Measurements from ENCODE around the gene PRKCE.

Gene PRKCE

GRCh38 chr2:45919711-45920111 is 268.2 kb downstream of the PRKCE start:
- DNase-seq: no peak

- no peak for DNase-seq
These were observed 270.4 kb downstream of the PRKCE start for GRCh38 chr2:45921921-45922320.

GRCh38 chr2:45922577-45922988 is 271.1 kb downstream of the PRKCE start:
- no peak for DNase-seq

GRCh38 chr2:45923701-45924100 is 272.2 kb downstream of the PRKCE start:
- no peak for DNase-seq

GRCh38 chr2:45925026-45925425 is 273.6 kb downstream of the PRKCE start:
- DNase-seq: no peak

GRCh38 chr2:45925636-45926366 is 274.3 kb downstream of the PRKCE start:
- no peak for DNase-seq

GRCh38 chr2:45928946-45929345 is 277.5 kb downstream of the PRKCE start:
- no peak for DNase-seq

GRCh38 chr2:45929674-45930395 is 278.4 kb downstream of the PRKCE start:
- DNase-seq: no peak

GRCh38 chr2:45930396-45930792 is 278.9 kb downstream of the PRKCE start:
- peak; percentile 68 for DNase-seq

GRCh38 chr2:45932278-45932975 is 281.0 kb downstream of the PRKCE start:
- no peak for DNase-seq

- DNase-seq: peak; percentile 91
These were observed 284.5 kb downstream of the PRKCE start for GRCh38 chr2:45935791-45936622.

GRCh38 chr2:45936623-45936979 is 285.1 kb downstream of the PRKCE start:
- DNase-seq: no peak

- no peak for DNase-seq
These were observed 286.5 kb downstream of the PRKCE start for GRCh38 chr2:45937990-45938389.

GRCh38 chr2:45938649-45939511 is 287.4 kb downstream of the PRKCE start:
- peak; percentile 95 for DNase-seq

- no peak for DNase-seq
These were observed 290.2 kb downstream of the PRKCE start for GRCh38 chr2:45941531-45942236.

GRCh38 chr2:45942237-45942738 is 290.8 kb downstream of the PRKCE start:
- no peak for DNase-seq

- no peak for DNase-seq
These were observed 292.0 kb downstream of the PRKCE start for GRCh38 chr2:45943219-45944044.

- DNase-seq: no peak
These were observed 292.6 kb downstream of the PRKCE start for GRCh38 chr2:45944074-45944473.

GRCh38 chr2:45945302-45945717 is 293.8 kb downstream of the PRKCE start:
- no peak for DNase-seq

- DNase-seq: peak; percentile 94
These were observed 294.5 kb downstream of the PRKCE start for GRCh38 chr2:45946023-45946422.

Data from kidney glomerular epithelial cell (primary cell).